Epithelial cell of umbilical artery (primary cell): ENCODE data around the gene TMEM242. TPM values are rescaled to one million over a fixed set of nuclear protein-coding genes. Genes with fewer than 3 reads are reported as not detected.

Experiments used
- total RNA-seq: library from RNA; depleted of rRNA; stranded (reverse); fragments of >200 nt; gene quantifications from 2 replicates; pipeline ENCODE4 v1.2.3, GENCODE V29; 2014

TMEM242 gene
- 6.5 and 7.0 TPM in 2 replicates for total RNA-seq

GRCh38 chr6:157323255-157323965, at the start of gene TMEM242:
TSS of gene TMEM242 (minus strand) at chr6:157323519. CDS start at chr6:157323499, 20 bp downstream.

Other genes starting within 250 kb of the TMEM242 start
- gene ZDHHC14, start 57.7 kb upstream of the TMEM242 start, total RNA-seq, result 4.9 and 7.8 TPM in 2 replicates